ENCODE results near the gene KIF26B.

KIF26B gene

GRCh38 chr1:245279346-245279745, 124.6 kb downstream of the KIF26B start:
- no peak for DNase-seq (ENCODE audit: low read depth in 3 of 3)

- no peak for DNase-seq (ENCODE audit: low read depth in 3 of 3)
Measured at GRCh38 chr1:245283001-245283400, 128.2 kb downstream of the KIF26B start.

- DNase-seq (ENCODE audit: low read depth in 3 of 3): no peak
Measured at GRCh38 chr1:245285168-245285567, 130.4 kb downstream of the KIF26B start.

GRCh38 chr1:245288796-245289195, 134.0 kb downstream of the KIF26B start:
- DNase-seq (ENCODE audit: low read depth in 3 of 3): no peak

- no peak for DNase-seq (ENCODE audit: low read depth in 3 of 3)
Measured at GRCh38 chr1:245290836-245291235, 136.1 kb downstream of the KIF26B start.

- DNase-seq (ENCODE audit: low read depth in 3 of 3): no peak
Measured at GRCh38 chr1:245291351-245291750, 136.6 kb downstream of the KIF26B start.

- no peak for DNase-seq (ENCODE audit: low read depth in 3 of 3)
Measured at GRCh38 chr1:245292141-245292540, 137.4 kb downstream of the KIF26B start.

- DNase-seq (ENCODE audit: low read depth in 3 of 3): no peak
Measured at GRCh38 chr1:245292553-245292952, 137.8 kb downstream of the KIF26B start.

- no peak for DNase-seq (ENCODE audit: low read depth in 3 of 3)
Measured at GRCh38 chr1:245294020-245294419, 139.2 kb downstream of the KIF26B start.

- DNase-seq (ENCODE audit: low read depth in 3 of 3): no peak
Measured at GRCh38 chr1:245298781-245299180, 144.0 kb downstream of the KIF26B start.

- no peak for DNase-seq (ENCODE audit: low read depth in 3 of 3)
Measured at GRCh38 chr1:245301162-245301580, 146.4 kb downstream of the KIF26B start.

GRCh38 chr1:245301921-245302320, 147.1 kb downstream of the KIF26B start:
- DNase-seq (ENCODE audit: low read depth in 3 of 3): no peak

- DNase-seq (ENCODE audit: low read depth in 3 of 3): no peak
Measured at GRCh38 chr1:245304698-245305097, 149.9 kb downstream of the KIF26B start.

- no peak for DNase-seq (ENCODE audit: low read depth in 3 of 3)
Measured at GRCh38 chr1:245306020-245306419, 151.2 kb downstream of the KIF26B start.

GRCh38 chr1:245306628-245307410, 152.0 kb downstream of the KIF26B start:
- no peak for DNase-seq (ENCODE audit: low read depth in 3 of 3)

GRCh38 chr1:245310571-245311531, 156.1 kb downstream of the KIF26B start:
- no peak for DNase-seq (ENCODE audit: low read depth in 3 of 3)

- no peak for DNase-seq (ENCODE audit: low read depth in 3 of 3)
Measured at GRCh38 chr1:245311887-245312536, 157.2 kb downstream of the KIF26B start.

GRCh38 chr1:245313576-245313975, 158.8 kb downstream of the KIF26B start:
- DNase-seq (ENCODE audit: low read depth in 3 of 3): no peak

GRCh38 chr1:245316784-245317183, 162.0 kb downstream of the KIF26B start:
- no peak for DNase-seq (ENCODE audit: low read depth in 3 of 3)

GRCh38 chr1:245317217-245317616, 162.4 kb downstream of the KIF26B start:
- DNase-seq (ENCODE audit: low read depth in 3 of 3): no peak

GRCh38 chr1:245319094-245319493, 164.3 kb downstream of the KIF26B start:
- DNase-seq (ENCODE audit: low read depth in 3 of 3): no peak

- no peak for DNase-seq (ENCODE audit: low read depth in 3 of 3)
Measured at GRCh38 chr1:245322673-245323072, 167.9 kb downstream of the KIF26B start.

All from stimulated activated CD4-positive, alpha-beta T cell treated with anti-CD3 and anti-CD28 coated beads, TNF-alpha, amount 100 ng/mL, for 48 hours (primary cell).